PFSK-1 (cell line): Measurements from ENCODE around the gene TSGA10.

ENCODE experiments used
- FOXP2 ChIP-seq: optimal IDR thresholded peaks from 2 replicates; pipeline ENCODE3; 2011; ENCODE audit warnings: borderline replicate concordance, control low read depth, inconsistent platforms; ENCODE audit not compliant: insufficient read depth; ENCODE audit errors: extremely low read length, extremely low read depth
- POLR2AphosphoS5 ChIP-seq: IDR thresholded peaks from 2 replicates; pipeline ENCODE4 v1.6.1; 2012; ENCODE audit warnings: low read depth, mild to moderate bottlenecking, control low read depth, low read length, moderate library complexity
- SIN3A ChIP-seq: IDR thresholded peaks from 2 replicates; pipeline ENCODE4 v1.6.1; 2012; ENCODE audit warnings: mild to moderate bottlenecking, low read length, moderate library complexity, borderline replicate concordance; ENCODE audit not compliant: insufficient read depth
- TAF1 ChIP-seq: IDR thresholded peaks from 2 replicates; pipeline ENCODE4 v1.6.1; 2012; ENCODE audit warnings: low read length, control low read depth, borderline replicate concordance; ENCODE audit not compliant: insufficient read depth
- TF ChIP-seq, protein P1 (sequence below), 2 experiments: IDR thresholded peaks; 2 replicates each; pipeline versions ENCODE4 v1.6.1 to v1.8.0; 2011 to 2012; ENCODE audit warnings: low read depth in 2 of 2, low read length in 2 of 2, control low read depth in 1 of 2, inconsistent platforms in 1 of 2, mild to moderate bottlenecking in 1 of 2, moderate library complexity in 1 of 2; ENCODE audit not compliant: insufficient read depth in 1 of 2

Gene TSGA10

DNA sequence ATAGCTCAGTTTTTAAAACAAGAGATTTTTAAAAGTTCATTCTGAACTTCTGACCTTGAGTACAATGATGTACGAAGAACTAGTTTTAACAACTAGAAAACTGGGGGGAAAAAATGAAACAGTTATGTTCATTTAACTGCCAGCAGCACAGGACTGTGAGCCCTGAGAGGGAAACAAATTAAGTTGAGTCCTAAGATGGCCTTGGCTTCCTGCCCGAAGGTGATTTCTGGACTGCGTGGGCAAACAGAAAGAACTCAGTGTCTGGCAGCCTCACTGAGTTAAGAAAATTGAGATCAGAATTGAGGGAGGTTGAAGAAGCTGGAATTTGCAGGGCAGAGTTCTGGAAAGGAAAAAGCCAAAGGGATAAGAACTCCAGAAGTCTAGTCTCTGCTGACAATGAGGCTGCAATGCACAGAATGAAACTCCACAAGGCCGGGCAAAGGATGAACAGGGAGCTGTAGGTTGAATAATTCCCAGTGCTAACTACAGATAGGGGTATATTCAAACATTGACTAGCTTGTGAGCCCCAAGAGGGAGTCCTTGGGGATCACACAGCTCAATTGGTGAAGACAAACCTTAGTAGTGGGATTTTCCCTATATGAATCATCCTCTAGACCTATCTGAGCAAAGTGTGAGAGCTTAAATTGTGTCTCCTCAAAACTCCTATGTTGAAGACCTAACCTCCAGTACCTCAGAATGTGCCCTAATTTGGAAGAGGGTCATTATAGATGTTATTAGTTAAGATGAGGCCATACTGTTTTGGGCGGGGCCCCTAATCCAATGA lies 205.6 kb downstream of the TSGA10 start:
- no peak for TF ChIP-seq FOXP2

DNA sequence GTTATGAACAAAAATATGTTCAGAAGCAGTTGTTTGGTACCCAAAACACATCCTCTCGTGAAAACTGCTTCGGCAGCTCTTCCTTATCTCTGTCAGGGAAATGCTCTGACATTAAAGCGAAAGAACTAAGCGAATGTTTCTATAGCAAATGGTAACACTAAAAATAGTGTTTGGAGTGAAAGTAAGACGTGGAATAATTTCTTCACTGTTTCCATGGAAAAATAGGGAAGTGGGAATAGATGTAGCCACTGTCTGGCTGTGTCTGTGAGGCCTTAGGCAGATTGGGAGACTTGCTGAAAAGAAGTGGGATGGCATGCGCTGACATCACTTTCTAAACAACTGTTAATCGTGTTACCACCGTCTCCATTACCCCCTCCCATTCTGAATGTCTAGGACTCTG lies 207.2 kb downstream of the TSGA10 start:
- TF ChIP-seq FOXP2 (no peak), POLR2AphosphoS5 (no peak), SIN3A (no peak), TAF1 (no peak)
- TF ChIP-seq, protein P1, sequence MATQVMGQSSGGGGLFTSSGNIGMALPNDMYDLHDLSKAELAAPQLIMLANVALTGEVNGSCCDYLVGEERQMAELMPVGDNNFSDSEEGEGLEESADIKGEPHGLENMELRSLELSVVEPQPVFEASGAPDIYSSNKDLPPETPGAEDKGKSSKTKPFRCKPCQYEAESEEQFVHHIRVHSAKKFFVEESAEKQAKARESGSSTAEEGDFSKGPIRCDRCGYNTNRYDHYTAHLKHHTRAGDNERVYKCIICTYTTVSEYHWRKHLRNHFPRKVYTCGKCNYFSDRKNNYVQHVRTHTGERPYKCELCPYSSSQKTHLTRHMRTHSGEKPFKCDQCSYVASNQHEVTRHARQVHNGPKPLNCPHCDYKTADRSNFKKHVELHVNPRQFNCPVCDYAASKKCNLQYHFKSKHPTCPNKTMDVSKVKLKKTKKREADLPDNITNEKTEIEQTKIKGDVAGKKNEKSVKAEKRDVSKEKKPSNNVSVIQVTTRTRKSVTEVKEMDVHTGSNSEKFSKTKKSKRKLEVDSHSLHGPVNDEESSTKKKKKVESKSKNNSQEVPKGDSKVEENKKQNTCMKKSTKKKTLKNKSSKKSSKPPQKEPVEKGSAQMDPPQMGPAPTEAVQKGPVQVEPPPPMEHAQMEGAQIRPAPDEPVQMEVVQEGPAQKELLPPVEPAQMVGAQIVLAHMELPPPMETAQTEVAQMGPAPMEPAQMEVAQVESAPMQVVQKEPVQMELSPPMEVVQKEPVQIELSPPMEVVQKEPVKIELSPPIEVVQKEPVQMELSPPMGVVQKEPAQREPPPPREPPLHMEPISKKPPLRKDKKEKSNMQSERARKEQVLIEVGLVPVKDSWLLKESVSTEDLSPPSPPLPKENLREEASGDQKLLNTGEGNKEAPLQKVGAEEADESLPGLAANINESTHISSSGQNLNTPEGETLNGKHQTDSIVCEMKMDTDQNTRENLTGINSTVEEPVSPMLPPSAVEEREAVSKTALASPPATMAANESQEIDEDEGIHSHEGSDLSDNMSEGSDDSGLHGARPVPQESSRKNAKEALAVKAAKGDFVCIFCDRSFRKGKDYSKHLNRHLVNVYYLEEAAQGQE (IDR thresholded peaks at IDR 0.05; ENCODE audit: insufficient read depth in 1 of 2, low read depth in 2 of 2, low read length in 2 of 2): no peak
